WTC11 (cell line): ENCODE results near the gene NHERF2. TPM values are rescaled to one million over a fixed set of nuclear protein-coding genes. Genes with fewer than 3 reads are reported as not detected.

ENCODE experiments used
- ATAC-seq: fragments of 200-7000 bp; cut with Tn5 transposase; 2 replicates; pipeline ENCODE4 v1.10.0; 2021; ENCODE audit warnings: mild to moderate bottlenecking, moderate library complexity
- CTCF ChIA-PET: fragments of 300-600 bp; sonication (Branson Sonifier 250); formaldehyde crosslinking; loops from one replicate; lab custom pipeline; 2021; ENCODE audit warnings: antibody characterized with exemption; lab: Charles Lee
- POLR2A ChIA-PET: fragments of 350-600 bp; sonication (Branson Sonifier 250); formaldehyde crosslinking; loops from one replicate; lab custom pipeline; 2021; ENCODE audit warnings: antibody characterized with exemption; lab: Charles Lee
- DNase-seq: peaks from one replicate; pipeline ENCODE4 v3.0.0; 2021; ENCODE audit warnings: low spot score
- H3K27ac Mint-ChIP-seq: 2 replicates; pipeline ENCODE4 v1.8.0; 2021; ENCODE audit warnings: mixed read lengths
- H3K27me3 Mint-ChIP-seq: 2 replicates; pipeline ENCODE4 v1.8.0; 2021; ENCODE audit warnings: low read depth, mild to moderate bottlenecking, moderate library complexity, mixed read lengths
- H3K36me3 Mint-ChIP-seq: 2 replicates; pipeline ENCODE4 v1.8.0; 2021; ENCODE audit warnings: mixed read lengths
- H3K4me1 Mint-ChIP-seq: 2 replicates; pipeline ENCODE4 v1.8.0; 2022; ENCODE audit warnings: mixed read lengths
- H3K4me3 Mint-ChIP-seq: 2 replicates; pipeline ENCODE4 v1.8.0; 2021; ENCODE audit warnings: mild to moderate bottlenecking, moderate library complexity, mixed read lengths
- H3K9me3 Mint-ChIP-seq: 2 replicates; pipeline ENCODE4 v1.8.0; 2021; ENCODE audit warnings: mixed read lengths
- ELF4 ChIP-seq: sonication (generic); formaldehyde crosslinking; IDR thresholded peaks from 2 replicates; pipeline ENCODE4 v1.8.1; 2022; ENCODE audit warnings: low read depth, mild to moderate bottlenecking, moderate library complexity, missing genetic modification reagents
- ETV6 ChIP-seq: sonication (generic); formaldehyde crosslinking; IDR thresholded peaks from 2 replicates; pipeline ENCODE4 v1.8.1; 2022; ENCODE audit warnings: mild to moderate bottlenecking, missing genetic modification reagents
- FOXP1 ChIP-seq: sonication (generic); formaldehyde crosslinking; IDR thresholded peaks from 2 replicates; pipeline ENCODE4 v1.8.0; 2022; ENCODE audit warnings: missing genetic modification reagents, mild to moderate bottlenecking, moderate library complexity, borderline replicate concordance
- GRHL2 ChIP-seq: fragments of 250-450 bp; sonication (Bioruptor Pico); IDR thresholded peaks from 2 replicates; pipeline ENCODE4 v1.8.0; 2022; ENCODE audit warnings: mild to moderate bottlenecking, moderate library complexity; ENCODE audit not compliant: insufficient replicate concordance, severe bottlenecking
- JAZF1 ChIP-seq: fragments of 250-450 bp; sonication (Bioruptor Pico); IDR thresholded peaks from 2 replicates; pipeline ENCODE4 v1.9.0; 2021; ENCODE audit warnings: moderate library complexity, mild to moderate bottlenecking, inconsistent platforms
- NR1H2 ChIP-seq: sonication (generic); formaldehyde crosslinking; IDR thresholded peaks from 2 replicates; pipeline ENCODE4 v1.9.0; 2021; ENCODE audit warnings: mild to moderate bottlenecking, moderate library complexity, missing genetic modification reagents
- NR2C2 ChIP-seq: sonication (generic); formaldehyde crosslinking; IDR thresholded peaks from 2 replicates; pipeline ENCODE4 v1.8.0; 2022; ENCODE audit warnings: mild to moderate bottlenecking, missing genetic modification reagents
- PRRX2 ChIP-seq: fragments of 250-450 bp; sonication (Bioruptor Pico); IDR thresholded peaks from 2 replicates; pipeline ENCODE4 v1.8.0; 2021; ENCODE audit warnings: mild to moderate bottlenecking
- SOX15 ChIP-seq: fragments of 250-450 bp; sonication (Bioruptor Pico); IDR thresholded peaks from 2 replicates; pipeline ENCODE4 v1.9.0; 2021; ENCODE audit warnings: mild to moderate bottlenecking
- TCF7 ChIP-seq: sonication (generic); formaldehyde crosslinking; IDR thresholded peaks from 2 replicates; pipeline ENCODE4 v1.8.0; 2022; ENCODE audit warnings: mild to moderate bottlenecking, low read depth, missing genetic modification reagents, moderate library complexity
- TEAD4 ChIP-seq: sonication (generic); formaldehyde crosslinking; IDR thresholded peaks from 2 replicates; pipeline ENCODE4 v1.8.0; 2022; ENCODE audit warnings: mild to moderate bottlenecking, missing genetic modification reagents
- ZNF232 ChIP-seq: sonication (generic); formaldehyde crosslinking; IDR thresholded peaks from 2 replicates; pipeline ENCODE4 v1.8.0; 2022; ENCODE audit warnings: mild to moderate bottlenecking, missing genetic modification reagents
- ZNF416 ChIP-seq: fragments of 250-450 bp; sonication (Bioruptor Pico); IDR thresholded peaks from 2 replicates; pipeline ENCODE4 v1.9.0; 2021; ENCODE audit warnings: mild to moderate bottlenecking, inconsistent platforms
- total RNA-seq: library from RNA; stranded (reverse); gene quantifications from 3 replicates; pipeline ENCODE4 v1.2.3, GENCODE V29; 2021
- TF ChIP-seq, protein P1 (sequence below): sonication (generic); formaldehyde crosslinking; conservative IDR thresholded peaks from 2 replicates; pipeline ENCODE4 v1.8.1; 2023; ENCODE audit warnings: mild to moderate bottlenecking, low read depth, missing genetic modification reagents, moderate library complexity
- TF ChIP-seq, protein P2 (sequence below): sonication (generic); formaldehyde crosslinking; IDR thresholded peaks from 2 replicates; pipeline ENCODE4 v1.8.1; 2022; ENCODE audit warnings: low read depth, mild to moderate bottlenecking, moderate library complexity, missing genetic modification reagents, borderline replicate concordance
- TF ChIP-seq, protein P3 (sequence below): sonication (generic); formaldehyde crosslinking; IDR thresholded peaks from 2 replicates; pipeline ENCODE4 v1.8.0; 2022; ENCODE audit warnings: mild to moderate bottlenecking, missing genetic modification reagents
- TF ChIP-seq, protein P4 (sequence below): fragments of 250-450 bp; sonication (Bioruptor Pico); conservative IDR thresholded peaks from 2 replicates; pipeline ENCODE4 v1.9.0; 2021; ENCODE audit warnings: mild to moderate bottlenecking
- TF ChIP-seq, protein P5 (sequence below): fragments of 250-450 bp; sonication (Bioruptor Pico); IDR thresholded peaks from 2 replicates; pipeline ENCODE4 v2.1.2; 2022; ENCODE audit warnings: mild to moderate bottlenecking, moderate library complexity
- TF ChIP-seq, protein P6 (sequence below): sonication (generic); formaldehyde crosslinking; IDR thresholded peaks from 2 replicates; pipeline ENCODE4 v1.8.1; 2023; ENCODE audit warnings: mild to moderate bottlenecking, missing genetic modification reagents
- TF ChIP-seq, protein P7 (sequence below): sonication (generic); formaldehyde crosslinking; IDR thresholded peaks from 2 replicates; pipeline ENCODE4 v1.8.0; 2022; ENCODE audit warnings: mild to moderate bottlenecking, missing genetic modification reagents

Gene NHERF2
- total RNA-seq, 1 experiment from 2014 or later, result 31.1 TPM

DNA sequence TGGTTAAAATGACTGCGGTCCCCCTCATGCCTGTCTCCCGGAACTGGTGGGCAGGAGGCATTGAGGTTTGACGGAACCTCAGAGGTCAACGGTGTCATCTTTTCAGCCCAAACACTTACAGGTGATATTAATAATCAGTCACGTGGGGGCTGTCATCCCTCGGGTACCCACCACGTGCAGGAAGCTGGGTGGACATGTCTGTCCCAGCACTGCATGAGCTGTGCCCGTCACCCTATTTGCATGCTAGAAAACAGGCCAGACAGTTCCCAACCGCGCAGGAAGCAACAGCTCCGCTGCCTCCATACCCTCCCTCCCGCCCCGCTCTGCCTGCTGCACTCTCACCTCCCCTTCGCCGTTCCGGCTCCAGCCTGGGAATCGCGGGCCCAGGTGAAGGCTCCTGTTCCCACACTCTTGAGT lies 35.6 kb upstream of the NHERF2 start:
- CTCF ChIA-PET, result interaction anchor here (0.9 to 6.4 kb wide), 7 partner anchors 9 to 204 kb away, joined by 3 to 59 read pairs (median 5); no protein-coding TSS in a partner anchor
- DNase-seq (no peak), ATAC-seq (no peak)
- TF ChIP-seq, protein P1, sequence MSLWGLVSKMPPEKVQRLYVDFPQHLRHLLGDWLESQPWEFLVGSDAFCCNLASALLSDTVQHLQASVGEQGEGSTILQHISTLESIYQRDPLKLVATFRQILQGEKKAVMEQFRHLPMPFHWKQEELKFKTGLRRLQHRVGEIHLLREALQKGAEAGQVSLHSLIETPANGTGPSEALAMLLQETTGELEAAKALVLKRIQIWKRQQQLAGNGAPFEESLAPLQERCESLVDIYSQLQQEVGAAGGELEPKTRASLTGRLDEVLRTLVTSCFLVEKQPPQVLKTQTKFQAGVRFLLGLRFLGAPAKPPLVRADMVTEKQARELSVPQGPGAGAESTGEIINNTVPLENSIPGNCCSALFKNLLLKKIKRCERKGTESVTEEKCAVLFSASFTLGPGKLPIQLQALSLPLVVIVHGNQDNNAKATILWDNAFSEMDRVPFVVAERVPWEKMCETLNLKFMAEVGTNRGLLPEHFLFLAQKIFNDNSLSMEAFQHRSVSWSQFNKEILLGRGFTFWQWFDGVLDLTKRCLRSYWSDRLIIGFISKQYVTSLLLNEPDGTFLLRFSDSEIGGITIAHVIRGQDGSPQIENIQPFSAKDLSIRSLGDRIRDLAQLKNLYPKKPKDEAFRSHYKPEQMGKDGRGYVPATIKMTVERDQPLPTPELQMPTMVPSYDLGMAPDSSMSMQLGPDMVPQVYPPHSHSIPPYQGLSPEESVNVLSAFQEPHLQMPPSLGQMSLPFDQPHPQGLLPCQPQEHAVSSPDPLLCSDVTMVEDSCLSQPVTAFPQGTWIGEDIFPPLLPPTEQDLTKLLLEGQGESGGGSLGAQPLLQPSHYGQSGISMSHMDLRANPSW, result no peak
- TF ChIP-seq, protein P2, sequence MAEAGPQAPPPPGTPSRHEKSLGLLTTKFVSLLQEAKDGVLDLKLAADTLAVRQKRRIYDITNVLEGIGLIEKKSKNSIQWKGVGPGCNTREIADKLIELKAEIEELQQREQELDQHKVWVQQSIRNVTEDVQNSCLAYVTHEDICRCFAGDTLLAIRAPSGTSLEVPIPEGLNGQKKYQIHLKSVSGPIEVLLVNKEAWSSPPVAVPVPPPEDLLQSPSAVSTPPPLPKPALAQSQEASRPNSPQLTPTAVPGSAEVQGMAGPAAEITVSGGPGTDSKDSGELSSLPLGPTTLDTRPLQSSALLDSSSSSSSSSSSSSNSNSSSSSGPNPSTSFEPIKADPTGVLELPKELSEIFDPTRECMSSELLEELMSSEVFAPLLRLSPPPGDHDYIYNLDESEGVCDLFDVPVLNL (CRISPR knock-in tag), result no peak
- TF ChIP-seq GRHL2 (CRISPR knock-in tag) (no peak), FOXP1 (CRISPR knock-in tag) (no peak), JAZF1 (no peak), ZNF232 (no peak)
- TF ChIP-seq, protein P3, sequence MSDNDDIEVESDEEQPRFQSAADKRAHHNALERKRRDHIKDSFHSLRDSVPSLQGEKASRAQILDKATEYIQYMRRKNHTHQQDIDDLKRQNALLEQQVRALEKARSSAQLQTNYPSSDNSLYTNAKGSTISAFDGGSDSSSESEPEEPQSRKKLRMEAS, result no peak
- TF ChIP-seq, protein P4, sequence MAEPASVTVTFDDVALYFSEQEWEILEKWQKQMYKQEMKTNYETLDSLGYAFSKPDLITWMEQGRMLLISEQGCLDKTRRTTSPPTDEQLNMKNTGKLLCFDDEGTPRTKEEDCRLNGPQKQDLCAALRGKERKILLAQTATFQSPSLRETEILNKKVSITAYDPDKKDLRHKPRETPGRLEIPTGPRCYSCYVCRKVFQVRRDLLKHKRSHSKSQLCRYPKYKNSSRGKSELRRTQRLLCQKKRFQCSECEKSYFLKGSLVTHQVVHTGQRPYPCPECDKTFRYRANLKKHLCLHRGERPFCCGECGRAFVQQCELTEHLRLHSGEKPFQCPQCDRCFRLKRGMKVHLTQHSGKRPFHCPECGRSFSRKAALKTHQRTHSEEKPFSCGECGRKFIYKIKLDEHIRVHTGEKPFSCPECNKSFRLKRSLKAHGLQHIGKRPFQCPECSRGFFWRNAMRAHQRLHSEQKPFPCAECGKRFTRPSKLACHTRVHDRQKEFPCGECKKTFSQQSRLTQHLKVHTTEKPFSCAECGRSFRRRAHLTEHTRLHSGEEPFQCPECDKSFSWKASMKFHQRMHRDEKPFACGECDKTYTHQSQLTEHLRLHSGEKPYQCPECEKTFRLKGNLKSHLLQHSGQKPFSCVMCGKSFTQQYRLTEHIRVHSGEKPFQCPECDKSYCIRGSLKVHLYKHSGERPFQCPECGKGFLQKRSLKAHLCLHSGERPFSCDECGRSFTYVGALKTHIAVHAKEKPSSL, result no peak
- TF ChIP-seq, protein P5, sequence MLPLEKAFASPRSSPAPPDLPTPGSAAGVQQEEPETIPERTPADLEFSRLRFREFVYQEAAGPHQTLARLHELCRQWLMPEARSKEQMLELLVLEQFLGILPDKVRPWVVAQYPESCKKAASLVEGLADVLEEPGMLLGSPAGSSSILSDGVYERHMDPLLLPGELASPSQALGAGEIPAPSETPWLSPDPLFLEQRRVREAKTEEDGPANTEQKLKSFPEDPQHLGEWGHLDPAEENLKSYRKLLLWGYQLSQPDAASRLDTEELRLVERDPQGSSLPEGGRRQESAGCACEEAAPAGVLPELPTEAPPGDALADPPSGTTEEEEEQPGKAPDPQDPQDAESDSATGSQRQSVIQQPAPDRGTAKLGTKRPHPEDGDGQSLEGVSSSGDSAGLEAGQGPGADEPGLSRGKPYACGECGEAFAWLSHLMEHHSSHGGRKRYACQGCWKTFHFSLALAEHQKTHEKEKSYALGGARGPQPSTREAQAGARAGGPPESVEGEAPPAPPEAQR (CRISPR knock-in tag), result no peak
- peaks cover 5% of the 10 kb centered on the region; the same call in 1 of the 2 replicates for H3K36me3 Mint-ChIP-seq
- peak overlapping the region; percentile 76 for H3K4me3 Mint-ChIP-seq
- POLR2A ChIA-PET, result interaction anchor here (0.6 to 1.1 kb wide), 2 partner anchors 20 to 48 kb away, joined by 3 to 4 read pairs; partner anchors contain the start of gene MSRB1
- H3K4me1 Mint-ChIP-seq, result peaks cover 17% of the 10 kb centered on the region
- H3K27me3 Mint-ChIP-seq, result peaks cover 24% of the 10 kb centered on the region
- H3K27ac Mint-ChIP-seq, result peak overlapping the region; percentile 48; the same call in 1 of the 2 replicates
- H3K9me3 Mint-ChIP-seq, result no peaks in the 10 kb centered on the region

DNA sequence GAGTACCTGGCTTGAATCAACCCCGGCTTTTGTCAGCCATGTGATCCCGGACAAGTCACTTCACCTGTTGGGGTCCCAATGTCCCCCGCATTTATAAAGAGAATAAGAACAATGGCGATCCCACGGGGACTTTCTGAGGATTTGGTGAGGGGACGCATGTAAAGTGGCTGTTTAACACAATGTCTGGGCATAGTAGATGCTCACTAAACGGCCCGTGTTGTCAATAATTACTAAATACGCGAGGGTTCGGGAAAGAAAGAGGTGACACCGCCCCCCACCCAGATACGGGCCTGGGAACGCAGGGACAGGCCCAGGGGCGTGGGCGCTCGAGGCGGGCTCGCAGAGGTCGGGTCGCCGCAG lies 35.1 kb upstream of the NHERF2 start:
- no peak for TF ChIP-seq GRHL2 (CRISPR knock-in tag)
- TF ChIP-seq TCF7 (CRISPR knock-in tag), result no peak
- no peak for TF ChIP-seq ETV6 (CRISPR knock-in tag)
- TF ChIP-seq PRRX2 (CRISPR knock-in tag), result no peak
- no peak for TF ChIP-seq NR1H2 (CRISPR knock-in tag)
- TF ChIP-seq NR2C2 (CRISPR knock-in tag), result no peak
- TF ChIP-seq, protein P6, sequence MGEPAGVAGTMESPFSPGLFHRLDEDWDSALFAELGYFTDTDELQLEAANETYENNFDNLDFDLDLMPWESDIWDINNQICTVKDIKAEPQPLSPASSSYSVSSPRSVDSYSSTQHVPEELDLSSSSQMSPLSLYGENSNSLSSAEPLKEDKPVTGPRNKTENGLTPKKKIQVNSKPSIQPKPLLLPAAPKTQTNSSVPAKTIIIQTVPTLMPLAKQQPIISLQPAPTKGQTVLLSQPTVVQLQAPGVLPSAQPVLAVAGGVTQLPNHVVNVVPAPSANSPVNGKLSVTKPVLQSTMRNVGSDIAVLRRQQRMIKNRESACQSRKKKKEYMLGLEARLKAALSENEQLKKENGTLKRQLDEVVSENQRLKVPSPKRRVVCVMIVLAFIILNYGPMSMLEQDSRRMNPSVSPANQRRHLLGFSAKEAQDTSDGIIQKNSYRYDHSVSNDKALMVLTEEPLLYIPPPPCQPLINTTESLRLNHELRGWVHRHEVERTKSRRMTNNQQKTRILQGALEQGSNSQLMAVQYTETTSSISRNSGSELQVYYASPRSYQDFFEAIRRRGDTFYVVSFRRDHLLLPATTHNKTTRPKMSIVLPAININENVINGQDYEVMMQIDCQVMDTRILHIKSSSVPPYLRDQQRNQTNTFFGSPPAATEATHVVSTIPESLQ (CRISPR knock-in tag), result no peak
- TF ChIP-seq TEAD4, result no peak
- TF ChIP-seq, protein P1, result no peak
- TF ChIP-seq, protein P7, sequence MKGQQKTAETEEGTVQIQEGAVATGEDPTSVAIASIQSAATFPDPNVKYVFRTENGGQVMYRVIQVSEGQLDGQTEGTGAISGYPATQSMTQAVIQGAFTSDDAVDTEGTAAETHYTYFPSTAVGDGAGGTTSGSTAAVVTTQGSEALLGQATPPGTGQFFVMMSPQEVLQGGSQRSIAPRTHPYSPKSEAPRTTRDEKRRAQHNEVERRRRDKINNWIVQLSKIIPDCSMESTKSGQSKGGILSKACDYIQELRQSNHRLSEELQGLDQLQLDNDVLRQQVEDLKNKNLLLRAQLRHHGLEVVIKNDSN (CRISPR knock-in tag), result no peak; the same call in 1 of the 2 replicates
- no peak for TF ChIP-seq ELF4 (CRISPR knock-in tag)
- no peak for TF ChIP-seq ZNF416 (CRISPR knock-in tag)
- no peak for TF ChIP-seq SOX15 (CRISPR knock-in tag)
- CTCF ChIA-PET, result interaction anchor here (0.5 to 6.4 kb wide), 14 partner anchors 10 to 1208 kb away, joined by 3 to 59 read pairs (median 5); partner anchors contain the start of genes NTHL1 and TSC2
- Mint-ChIP-seq H3K9me3 (no peaks in the 10 kb centered on the region), H3K27me3 (peaks cover 24% of the 10 kb centered on the region), H3K4me1 (peaks cover 17% of the 10 kb centered on the region), H3K4me3 (peak overlapping the region; percentile 76), H3K36me3 (peaks cover under 1% of the 10 kb centered on the region; the same call in 1 of the 2 replicates), H3K27ac (peak overlapping the region; percentile 48; the same call in 1 of the 2 replicates)
- ATAC-seq, result no peak
- POLR2A ChIA-PET, result interaction anchor here (0.7 to 1.7 kb wide), 6 partner anchors 13 to 164 kb away, joined by 3 to 13 read pairs (median 4); partner anchors contain the start of genes MSRB1, RPS2, TBL3 and TRAF7
- no peak for DNase-seq
